ENCODE results near the gene CBFA2T3. TPM values are rescaled to one million over a fixed set of nuclear protein-coding genes. Genes with fewer than 3 reads are reported as not detected.

The CBFA2T3 gene
- total RNA-seq, 2 donors from 2014 or later, result 0.19 TPM; not detected in 1

GRCh38 chr16:88844419-88845036, 132.5 kb downstream of the CBFA2T3 start:
- H3K9me3 Mint-ChIP-seq, result no peaks in the 10 kb centered on the region
- no peaks in the 10 kb centered on the region for H3K27me3 Mint-ChIP-seq
- ATAC-seq (replicated peaks), result no peak
- H3K4me3 Mint-ChIP-seq, result no peak overlapping the region
- H3K27ac Mint-ChIP-seq, result no peak overlapping the region
- H3K4me1 Mint-ChIP-seq, result no peaks in the 10 kb centered on the region
- peaks cover 10% of the 10 kb centered on the region for H3K36me3 Mint-ChIP-seq (ENCODE audit: low read depth)

GRCh38 chr16:88843256-88843655, 133.8 kb downstream of the CBFA2T3 start:
- no peaks in the 10 kb centered on the region for H3K27me3 Mint-ChIP-seq

DNA sequence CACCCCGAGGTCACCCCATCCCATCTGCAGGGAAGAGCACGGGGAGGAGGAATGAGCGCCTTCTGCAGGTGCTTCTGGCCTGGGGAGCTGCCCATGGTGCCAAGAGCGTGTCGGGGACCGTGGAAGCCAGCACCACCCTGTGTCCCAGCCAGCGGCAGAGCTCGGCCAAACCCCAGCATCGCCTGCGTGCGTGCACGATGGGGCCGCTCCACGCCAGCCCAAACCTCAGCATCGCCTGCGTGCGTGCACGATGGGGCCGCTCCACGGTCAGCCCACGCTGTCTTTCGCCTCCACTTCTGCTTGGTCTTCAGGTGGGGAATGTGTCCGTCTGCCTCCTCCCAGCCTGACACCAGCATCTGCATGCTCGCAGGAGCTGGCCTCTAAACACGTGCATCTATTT, 134.2 kb downstream of the CBFA2T3 start:
- H3K4me1 Mint-ChIP-seq, result no peaks in the 10 kb centered on the region
- ATAC-seq (replicated peaks), result no peak
- H3K36me3 Mint-ChIP-seq (ENCODE audit: low read depth), result peaks cover 10% of the 10 kb centered on the region
- no peak overlapping the region for H3K27ac Mint-ChIP-seq
- no peak overlapping the region for H3K4me3 Mint-ChIP-seq
- H3K27me3 Mint-ChIP-seq, result no peaks in the 10 kb centered on the region
- H3K9me3 Mint-ChIP-seq, result no peaks in the 10 kb centered on the region

More at GRCh38 chr16:88843256-88843655, 133.8 kb downstream of the CBFA2T3 start:
- H3K4me3 Mint-ChIP-seq, result no peak overlapping the region
- H3K27ac Mint-ChIP-seq, result no peak overlapping the region
- no peaks in the 10 kb centered on the region for H3K9me3 Mint-ChIP-seq
- peaks cover 10% of the 10 kb centered on the region for H3K36me3 Mint-ChIP-seq (ENCODE audit: low read depth)
- no peaks in the 10 kb centered on the region for H3K4me1 Mint-ChIP-seq
- ATAC-seq (replicated peaks), result no peak

DNA sequence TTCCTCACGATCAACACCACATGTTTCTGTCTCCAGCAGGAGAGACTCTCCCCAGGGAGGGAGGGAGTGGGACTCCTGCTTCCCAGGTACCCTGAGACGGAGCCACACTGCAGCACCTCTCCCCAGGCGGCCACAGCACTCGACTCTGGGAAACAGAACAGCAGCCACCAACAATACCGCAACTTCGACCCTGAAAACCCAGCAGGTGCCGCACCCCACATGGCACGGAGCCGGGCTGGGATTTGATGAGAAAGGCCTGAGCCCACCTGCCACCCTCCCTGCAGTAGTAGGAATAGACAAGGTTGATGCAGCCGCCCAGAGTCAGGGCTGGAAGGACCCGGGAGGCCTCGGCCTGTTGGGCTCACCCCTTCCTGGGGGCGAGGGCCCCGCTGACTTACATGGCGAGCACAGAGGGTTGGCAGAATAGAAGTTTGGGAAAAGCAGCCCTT, 134.7 kb downstream of the CBFA2T3 start:
- no peaks in the 10 kb centered on the region for H3K4me1 Mint-ChIP-seq
- no peaks in the 10 kb centered on the region for H3K9me3 Mint-ChIP-seq
- ATAC-seq (replicated peaks), result no peak
- H3K4me3 Mint-ChIP-seq, result no peak overlapping the region
- H3K27me3 Mint-ChIP-seq, result no peaks in the 10 kb centered on the region
- H3K36me3 Mint-ChIP-seq (ENCODE audit: low read depth), result peaks cover 10% of the 10 kb centered on the region
- H3K27ac Mint-ChIP-seq, result no peak overlapping the region

DNA sequence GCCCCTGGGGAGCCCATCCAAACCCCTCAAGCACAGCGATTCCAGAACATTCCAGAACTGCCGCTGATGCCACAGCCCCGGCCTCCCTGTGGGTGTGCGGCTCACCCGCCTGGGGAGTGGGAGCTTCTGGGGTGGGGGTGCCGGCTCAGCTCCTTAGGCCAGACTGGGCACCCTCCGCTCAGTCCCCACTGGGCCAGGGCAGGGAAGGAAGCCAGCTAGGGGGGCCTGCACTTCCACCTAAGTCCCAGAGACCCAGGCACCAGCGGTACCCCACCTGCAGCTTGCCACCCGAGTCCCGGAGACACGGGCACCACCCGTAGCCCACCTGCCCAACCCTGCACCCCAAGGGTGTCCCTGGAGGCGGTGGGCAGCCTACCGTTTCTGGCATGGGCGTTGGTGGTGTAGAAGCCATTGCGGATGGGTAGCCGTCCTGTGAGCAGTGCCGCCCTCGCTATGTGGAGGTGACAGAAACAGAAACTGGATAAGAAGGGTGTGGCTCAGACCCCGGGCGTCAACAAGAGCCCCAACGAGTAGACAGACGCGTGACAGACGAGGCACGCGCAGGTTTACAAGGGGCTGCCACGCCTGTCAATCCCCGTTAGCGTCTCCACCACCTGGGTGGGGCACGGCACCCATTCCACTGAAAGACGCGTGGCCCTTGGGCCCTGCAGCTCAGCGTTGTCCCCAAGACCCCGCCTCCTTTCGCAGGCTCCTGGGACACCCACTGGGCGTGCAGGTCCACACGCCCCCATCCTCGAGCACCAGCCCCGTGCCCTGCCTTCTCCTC, 135.3 kb downstream of the CBFA2T3 start:
- Mint-ChIP-seq H3K36me3 (ENCODE audit: low read depth) (peaks cover 10% of the 10 kb centered on the region), H3K27ac (no peak overlapping the region), H3K4me1 (no peaks in the 10 kb centered on the region), H3K9me3 (no peaks in the 10 kb centered on the region), H3K27me3 (no peaks in the 10 kb centered on the region), H3K4me3 (no peak overlapping the region)
- no peak for ATAC-seq (replicated peaks)

- Mint-ChIP-seq H3K4me3 (no peak overlapping the region), H3K36me3 (ENCODE audit: low read depth) (peaks cover 10% of the 10 kb centered on the region), H3K27ac (no peak overlapping the region), H3K9me3 (no peaks in the 10 kb centered on the region), H3K4me1 (no peaks in the 10 kb centered on the region), H3K27me3 (no peaks in the 10 kb centered on the region)
- ATAC-seq (replicated peaks), result no peak
Observed at GRCh38 chr16:88840600-88841215, 136.3 kb downstream of the CBFA2T3 start.

DNA sequence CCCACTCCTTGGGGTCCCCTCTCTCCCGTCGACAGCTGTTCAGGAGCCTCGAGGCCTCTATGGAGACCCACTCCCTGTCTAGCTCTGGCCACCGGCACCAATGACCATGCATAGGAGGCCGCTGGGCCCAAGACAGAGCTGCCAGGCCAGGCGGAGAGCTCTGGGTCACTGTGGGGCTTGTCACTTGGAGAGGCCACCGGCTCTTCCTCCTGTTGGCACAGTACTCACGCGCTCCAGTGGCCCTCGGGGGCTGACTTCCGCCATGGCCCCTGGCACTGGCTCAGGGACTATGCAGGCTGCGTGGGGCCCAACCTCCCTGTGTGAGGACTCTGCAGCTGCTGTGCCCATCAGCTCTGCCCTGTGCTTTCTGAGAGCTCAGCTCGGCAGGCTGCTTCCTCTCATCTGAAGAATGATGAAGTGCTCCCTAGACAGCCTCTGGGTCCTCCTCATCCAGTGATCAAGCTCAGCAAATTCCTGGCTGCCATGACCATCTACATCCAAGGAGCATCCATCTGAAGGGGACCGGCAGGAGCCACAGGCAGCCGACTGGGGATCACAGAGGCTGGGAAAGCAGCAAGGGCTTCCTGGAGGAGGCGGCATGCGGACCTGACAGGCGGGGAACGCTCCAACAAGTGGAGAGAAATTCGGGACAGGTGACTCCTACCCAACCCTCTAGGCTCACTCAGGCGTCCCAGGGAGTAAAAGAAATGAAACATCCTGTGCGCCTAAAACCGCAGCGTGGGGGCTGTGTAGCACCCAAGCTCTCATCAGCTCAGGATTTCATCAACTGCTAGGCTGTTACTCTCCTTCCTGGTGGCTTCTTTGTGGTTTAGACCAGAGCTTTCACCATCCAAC, 137.0 kb downstream of the CBFA2T3 start:
- ATAC-seq (replicated peaks), result no peak
- Mint-ChIP-seq H3K36me3 (ENCODE audit: low read depth) (peaks cover 10% of the 10 kb centered on the region), H3K27ac (no peak overlapping the region), H3K4me1 (no peaks in the 10 kb centered on the region), H3K27me3 (no peaks in the 10 kb centered on the region), H3K9me3 (no peaks in the 10 kb centered on the region), H3K4me3 (no peak overlapping the region)

DNA sequence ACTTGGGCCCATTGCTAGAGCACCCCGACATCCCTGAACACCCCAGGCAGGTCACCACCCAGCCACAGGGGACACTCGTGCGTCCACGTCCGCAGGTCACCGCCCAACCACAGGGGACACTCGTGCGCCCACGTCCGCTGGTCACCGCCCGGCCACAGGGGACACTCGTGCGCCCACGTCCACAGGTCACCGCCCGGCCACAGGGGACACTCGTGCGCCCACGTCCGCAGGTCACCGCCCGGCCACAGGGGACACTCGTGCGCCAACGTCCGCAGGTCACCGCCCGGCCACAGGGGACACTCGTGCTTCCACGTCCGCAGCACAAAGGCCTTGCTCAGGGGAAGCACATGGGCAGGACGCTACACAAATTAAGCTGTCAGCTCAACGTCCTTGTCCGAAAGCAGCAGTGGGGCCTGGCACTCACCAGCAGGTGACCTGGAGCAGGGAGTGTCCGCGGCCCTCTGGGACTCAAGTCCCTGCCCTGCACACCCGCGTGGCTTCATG, 137.9 kb downstream of the CBFA2T3 start:
- no peak overlapping the region for H3K27ac Mint-ChIP-seq
- no peak overlapping the region for H3K4me3 Mint-ChIP-seq
- H3K9me3 Mint-ChIP-seq, result no peaks in the 10 kb centered on the region
- ATAC-seq (replicated peaks), result no peak
- peaks cover 10% of the 10 kb centered on the region for H3K36me3 Mint-ChIP-seq (ENCODE audit: low read depth)
- H3K27me3 Mint-ChIP-seq, result no peaks in the 10 kb centered on the region
- H3K4me1 Mint-ChIP-seq, result no peaks in the 10 kb centered on the region

- Mint-ChIP-seq H3K4me1 (no peaks in the 10 kb centered on the region), H3K4me3 (no peak overlapping the region), H3K27ac (no peak overlapping the region), H3K36me3 (ENCODE audit: low read depth) (peaks cover 10% of the 10 kb centered on the region), H3K27me3 (no peaks in the 10 kb centered on the region), H3K9me3 (no peaks in the 10 kb centered on the region)
- ATAC-seq (replicated peaks), result no peak
Observed at GRCh38 chr16:88838566-88838965, 138.4 kb downstream of the CBFA2T3 start.

DNA sequence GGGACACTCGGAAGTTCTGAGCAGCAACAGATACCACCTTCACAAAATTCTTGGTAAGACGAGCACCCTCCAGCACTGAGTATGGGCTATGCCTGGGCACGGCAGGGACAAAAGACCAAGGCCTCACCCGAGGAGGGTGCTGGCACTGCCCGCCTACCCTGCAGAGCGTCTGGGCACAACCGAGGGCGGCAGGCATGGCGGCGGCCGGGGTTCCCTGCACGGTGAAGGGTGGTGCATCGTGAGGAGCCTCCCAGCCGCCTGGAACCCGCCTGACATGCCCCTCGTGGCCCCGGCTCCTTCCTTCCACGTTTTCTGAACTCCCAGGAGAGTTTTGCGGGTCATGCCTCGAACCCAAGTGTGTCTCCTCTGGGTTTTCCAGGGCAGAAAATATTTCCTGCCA, 139.2 kb downstream of the CBFA2T3 start:
- H3K27ac Mint-ChIP-seq, result no peak overlapping the region
- no peak for ATAC-seq (replicated peaks)
- H3K9me3 Mint-ChIP-seq, result no peaks in the 10 kb centered on the region
- no peaks in the 10 kb centered on the region for H3K4me1 Mint-ChIP-seq
- no peak overlapping the region for H3K4me3 Mint-ChIP-seq
- H3K36me3 Mint-ChIP-seq (ENCODE audit: low read depth), result peaks cover 10% of the 10 kb centered on the region
- no peaks in the 10 kb centered on the region for H3K27me3 Mint-ChIP-seq

- no peak overlapping the region for H3K4me3 Mint-ChIP-seq
- no peaks in the 10 kb centered on the region for H3K4me1 Mint-ChIP-seq
- peaks cover 10% of the 10 kb centered on the region for H3K36me3 Mint-ChIP-seq (ENCODE audit: low read depth)
- H3K9me3 Mint-ChIP-seq, result no peaks in the 10 kb centered on the region
- H3K27me3 Mint-ChIP-seq, result no peaks in the 10 kb centered on the region
- H3K27ac Mint-ChIP-seq, result no peak overlapping the region
- no peak for ATAC-seq (replicated peaks)
Observed at GRCh38 chr16:88836791-88837190, 140.2 kb downstream of the CBFA2T3 start.

GRCh38 chr16:88835818-88836217, 141.2 kb downstream of the CBFA2T3 start:
- no peak overlapping the region for H3K27ac Mint-ChIP-seq
- peaks cover 10% of the 10 kb centered on the region for H3K36me3 Mint-ChIP-seq (ENCODE audit: low read depth)
- no peaks in the 10 kb centered on the region for H3K9me3 Mint-ChIP-seq
- H3K4me1 Mint-ChIP-seq, result no peaks in the 10 kb centered on the region
- H3K27me3 Mint-ChIP-seq, result no peaks in the 10 kb centered on the region
- H3K4me3 Mint-ChIP-seq, result no peak overlapping the region
- no peak for ATAC-seq (replicated peaks)

DNA sequence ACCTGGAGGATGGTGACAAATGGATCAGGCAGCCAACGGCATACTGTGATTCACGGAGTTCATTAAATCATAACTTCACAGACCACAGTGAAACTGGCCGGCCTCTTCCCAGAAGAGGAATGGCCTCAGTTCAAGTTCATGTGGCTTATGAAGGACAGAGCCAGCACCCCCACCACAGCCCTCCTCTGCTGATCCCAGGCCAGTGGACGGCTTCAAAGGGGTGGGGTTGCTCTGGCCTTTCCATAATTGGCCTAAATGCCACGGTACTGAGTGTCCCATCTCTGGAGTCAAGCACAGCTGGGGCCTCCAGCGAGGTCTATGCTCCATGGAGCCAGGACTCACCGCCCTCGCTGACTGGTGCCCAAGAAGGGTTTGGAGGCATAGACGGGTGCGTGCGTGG, 141.6 kb downstream of the CBFA2T3 start:
- no peak overlapping the region for H3K27ac Mint-ChIP-seq
- H3K4me3 Mint-ChIP-seq, result no peak overlapping the region
- no peak for ATAC-seq (replicated peaks)
- H3K9me3 Mint-ChIP-seq, result no peaks in the 10 kb centered on the region
- no peaks in the 10 kb centered on the region for H3K4me1 Mint-ChIP-seq
- peaks cover 7% of the 10 kb centered on the region for H3K36me3 Mint-ChIP-seq (ENCODE audit: low read depth)
- H3K27me3 Mint-ChIP-seq, result no peaks in the 10 kb centered on the region

GRCh38 chr16:88834670-88835069, 142.3 kb downstream of the CBFA2T3 start:
- Mint-ChIP-seq H3K4me3 (no peak overlapping the region), H3K4me1 (no peaks in the 10 kb centered on the region), H3K27ac (no peak overlapping the region), H3K36me3 (ENCODE audit: low read depth) (no peaks in the 10 kb centered on the region), H3K9me3 (no peaks in the 10 kb centered on the region), H3K27me3 (no peaks in the 10 kb centered on the region)
- ATAC-seq (replicated peaks), result no peak
